Parathyroid adenoma (tissue), 2 donors: ENCODE data around the gene TMEM126B.
A peak's percentile ranks its signal among the peaks of the same experiment; 100 is the strongest.
"Not testable (repeated sequence)": the region's sequence is repeated elsewhere in the genome, so short reads cannot be mapped to it uniquely, and the experiment has no call there.

Experiments used
- H2AFZ ChIP-seq: fragments of 300-600 bp; sonication (generic); one replicate; pipeline ENCODE4 v1.7.0; 2017; ENCODE audit warnings: antibody characterized with exemption, mild to moderate bottlenecking
- H3K27ac ChIP-seq: fragments of 300-600 bp; sonication (generic); one replicate; pipeline ENCODE4 v1.7.0; 2017
- H3K27me3 ChIP-seq: fragments of 300-600 bp; sonication (generic); one replicate; pipeline ENCODE4 v1.7.0; 2017; ENCODE audit warnings: low read length; ENCODE audit not compliant: control insufficient read depth, insufficient read depth
- H3K36me3 ChIP-seq: fragments of 300-600 bp; sonication (generic); one replicate; pipeline ENCODE4 v1.7.0; 2017; ENCODE audit warnings: low read length; ENCODE audit not compliant: control insufficient read depth, insufficient read depth
- H3K4me1 ChIP-seq: fragments of 300-600 bp; sonication (generic); one replicate; pipeline ENCODE4 v1.7.0; 2017; ENCODE audit warnings: control low read depth
- H3K4me2 ChIP-seq: fragments of 300-600 bp; sonication (generic); one replicate; pipeline ENCODE4 v1.7.0; 2017; ENCODE audit warnings: low read length
- H3K4me3 ChIP-seq: fragments of 300-600 bp; sonication (generic); one replicate; pipeline ENCODE4 v1.7.0; 2017; ENCODE audit warnings: low read depth, low read length
- H3K79me2 ChIP-seq: fragments of 300-600 bp; sonication (generic); one replicate; pipeline ENCODE4 v1.7.0; 2017; ENCODE audit warnings: control low read depth
- H3K9ac ChIP-seq: fragments of 300-600 bp; sonication (generic); one replicate; pipeline ENCODE4 v1.7.0; 2017; ENCODE audit warnings: mild to moderate bottlenecking
- H3K9me3 ChIP-seq: fragments of 300-600 bp; sonication (generic); one replicate; pipeline ENCODE4 v1.7.0; 2017; ENCODE audit warnings: low read length; ENCODE audit not compliant: control insufficient read depth
- TF ChIP-seq, protein P1 (sequence below): fragments of 300-600 bp; sonication (generic); IDR thresholded peaks from one replicate; pipeline ENCODE4 v1.7.0; 2017; ENCODE audit warnings: antibody characterized with exemption, mild to moderate bottlenecking
- donor health status: primary hyperparathyroidism.

Gene TMEM126B

DNA sequence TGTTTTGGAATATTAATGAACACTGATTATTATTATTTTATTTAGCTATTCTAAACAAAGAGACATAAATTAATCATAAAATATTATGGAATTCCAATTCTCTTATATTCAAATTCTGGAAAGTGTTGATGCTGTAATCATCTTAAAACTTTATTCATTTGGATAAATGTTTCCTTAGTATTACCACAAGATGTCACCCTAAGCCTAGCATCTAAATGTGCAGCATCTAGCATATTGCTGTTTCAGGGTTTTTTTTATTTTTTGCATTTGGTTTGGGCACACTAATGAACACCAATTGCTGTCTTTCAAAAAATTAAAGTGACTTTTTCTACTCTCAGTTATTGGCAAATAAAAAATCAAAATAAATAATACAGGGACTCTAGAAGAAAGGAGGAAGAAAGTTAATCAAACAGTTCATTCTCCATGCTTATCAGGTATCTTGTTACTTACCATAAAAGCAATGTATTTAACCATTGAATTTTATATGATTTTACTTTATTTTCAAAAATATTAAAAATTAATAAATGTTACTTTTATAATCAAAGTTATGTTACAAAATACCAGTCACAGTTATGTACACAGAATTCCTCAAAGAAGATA, 33.0 kb upstream of the TMEM126B start:
- H3K9ac ChIP-seq: no peak overlapping the region
- no peaks in the 10 kb centered on the region for H3K36me3 ChIP-seq
- H3K4me1 ChIP-seq: no peaks in the 10 kb centered on the region
- H3K27me3 ChIP-seq: no peaks in the 10 kb centered on the region
- TF ChIP-seq, protein P1, sequence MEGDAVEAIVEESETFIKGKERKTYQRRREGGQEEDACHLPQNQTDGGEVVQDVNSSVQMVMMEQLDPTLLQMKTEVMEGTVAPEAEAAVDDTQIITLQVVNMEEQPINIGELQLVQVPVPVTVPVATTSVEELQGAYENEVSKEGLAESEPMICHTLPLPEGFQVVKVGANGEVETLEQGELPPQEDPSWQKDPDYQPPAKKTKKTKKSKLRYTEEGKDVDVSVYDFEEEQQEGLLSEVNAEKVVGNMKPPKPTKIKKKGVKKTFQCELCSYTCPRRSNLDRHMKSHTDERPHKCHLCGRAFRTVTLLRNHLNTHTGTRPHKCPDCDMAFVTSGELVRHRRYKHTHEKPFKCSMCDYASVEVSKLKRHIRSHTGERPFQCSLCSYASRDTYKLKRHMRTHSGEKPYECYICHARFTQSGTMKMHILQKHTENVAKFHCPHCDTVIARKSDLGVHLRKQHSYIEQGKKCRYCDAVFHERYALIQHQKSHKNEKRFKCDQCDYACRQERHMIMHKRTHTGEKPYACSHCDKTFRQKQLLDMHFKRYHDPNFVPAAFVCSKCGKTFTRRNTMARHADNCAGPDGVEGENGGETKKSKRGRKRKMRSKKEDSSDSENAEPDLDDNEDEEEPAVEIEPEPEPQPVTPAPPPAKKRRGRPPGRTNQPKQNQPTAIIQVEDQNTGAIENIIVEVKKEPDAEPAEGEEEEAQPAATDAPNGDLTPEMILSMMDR: peak; percentile 51
- H2AFZ ChIP-seq: no peak overlapping the region
- H3K79me2 ChIP-seq: no peaks in the 10 kb centered on the region
- no peak overlapping the region for H3K27ac ChIP-seq
- H3K9me3 ChIP-seq: no peaks in the 10 kb centered on the region
- no peak overlapping the region for H3K4me2 ChIP-seq
- no peak overlapping the region for H3K4me3 ChIP-seq

DNA sequence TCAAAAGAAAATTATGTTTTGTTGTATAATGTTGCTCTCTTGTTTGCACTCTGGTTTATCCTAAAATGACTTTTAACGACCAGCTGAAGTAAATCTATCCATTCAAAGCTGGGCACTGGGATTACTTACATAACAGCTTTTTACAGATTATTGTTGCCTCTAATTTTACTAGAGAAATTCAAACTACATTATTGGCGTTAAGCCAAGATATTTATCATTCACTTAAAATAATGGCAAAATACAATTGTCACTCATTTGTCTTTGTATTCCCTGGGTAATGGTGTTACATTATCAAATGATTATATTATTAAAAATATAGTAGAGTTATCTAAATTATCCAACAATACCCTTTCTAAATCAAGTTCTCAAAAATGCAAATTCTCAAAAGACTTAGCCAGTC, 31.5 kb upstream of the TMEM126B start:
- H3K27ac ChIP-seq: no peak overlapping the region
- H3K4me3 ChIP-seq: no peak overlapping the region
- H3K9me3 ChIP-seq: no peaks in the 10 kb centered on the region
- H3K27me3 ChIP-seq: no peaks in the 10 kb centered on the region
- no peak overlapping the region for H3K4me2 ChIP-seq
- no peak overlapping the region for H2AFZ ChIP-seq
- TF ChIP-seq, protein P1: no peak
- H3K9ac ChIP-seq: no peak overlapping the region
- no peaks in the 10 kb centered on the region for H3K79me2 ChIP-seq
- H3K36me3 ChIP-seq: no peaks in the 10 kb centered on the region
- H3K4me1 ChIP-seq: no peaks in the 10 kb centered on the region

DNA sequence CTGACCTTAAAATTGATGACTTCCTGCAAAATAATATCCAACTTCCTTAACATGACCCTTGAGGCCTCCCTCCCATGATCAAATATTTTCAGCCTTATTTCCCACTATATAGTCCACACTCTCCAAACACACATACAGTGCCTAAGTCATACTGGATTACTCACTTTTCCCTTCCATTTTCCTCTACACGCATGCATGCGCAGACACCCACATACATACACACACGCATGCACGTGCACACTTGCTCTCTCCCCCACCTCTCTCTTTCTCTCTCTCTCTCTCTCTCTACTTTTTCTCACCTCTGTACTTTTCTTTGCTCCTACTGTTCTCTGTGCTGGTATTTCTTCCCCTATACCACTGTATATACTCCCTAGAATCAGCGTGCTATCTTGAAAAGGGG, 29.3 kb upstream of the TMEM126B start:
- H3K4me3 ChIP-seq: no peak overlapping the region
- no peak overlapping the region for H3K4me2 ChIP-seq
- H3K79me2 ChIP-seq: no peaks in the 10 kb centered on the region
- no peaks in the 10 kb centered on the region for H3K36me3 ChIP-seq
- TF ChIP-seq, protein P1: no peak
- no peaks in the 10 kb centered on the region for H3K9me3 ChIP-seq
- no peak overlapping the region for H3K27ac ChIP-seq
- no peaks in the 10 kb centered on the region for H3K4me1 ChIP-seq
- H3K27me3 ChIP-seq: no peaks in the 10 kb centered on the region
- H3K9ac ChIP-seq: no peak overlapping the region
- no peak overlapping the region for H2AFZ ChIP-seq

DNA sequence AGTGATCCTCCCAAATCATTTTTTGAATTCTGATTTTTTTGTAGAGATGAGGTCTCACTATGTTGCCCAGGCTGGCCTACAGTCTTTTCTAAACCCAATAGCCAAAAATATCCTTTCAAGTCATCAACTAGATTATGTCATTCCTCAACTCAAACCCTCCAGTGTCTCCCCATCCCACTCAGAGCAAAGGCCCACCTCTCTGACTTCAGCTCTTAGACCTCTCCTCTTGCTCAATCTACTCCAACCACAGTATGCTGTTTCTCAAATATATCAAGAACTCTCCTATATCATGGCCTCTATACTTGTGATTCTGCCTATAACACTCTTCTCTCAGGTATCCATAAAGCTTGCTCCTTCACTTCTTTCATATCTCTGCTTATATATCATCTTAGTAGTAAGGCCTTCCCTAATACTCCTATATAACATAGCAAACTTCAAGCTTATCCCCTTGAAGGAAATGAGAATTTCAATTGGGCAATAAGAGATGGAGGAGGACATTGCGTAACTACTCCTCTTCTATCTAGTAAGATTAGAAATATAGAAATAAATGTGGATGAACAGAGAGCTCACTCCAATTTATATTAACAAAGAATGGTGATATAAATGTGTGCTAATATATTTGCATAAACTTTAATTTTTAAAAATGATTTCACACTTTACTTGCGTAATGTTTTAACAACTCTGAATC, 25.7 kb upstream of the TMEM126B start:
- TF ChIP-seq, protein P1: no peak
- H3K36me3 ChIP-seq: no peaks in the 10 kb centered on the region
- no peak overlapping the region for H3K4me3 ChIP-seq
- H2AFZ ChIP-seq: no peak overlapping the region
- no peaks in the 10 kb centered on the region for H3K79me2 ChIP-seq
- H3K9ac ChIP-seq: no peak overlapping the region
- H3K4me2 ChIP-seq: no peak overlapping the region
- no peak overlapping the region for H3K27ac ChIP-seq
- no peaks in the 10 kb centered on the region for H3K9me3 ChIP-seq
- H3K4me1 ChIP-seq: no peaks in the 10 kb centered on the region
- H3K27me3 ChIP-seq: no peaks in the 10 kb centered on the region

DNA sequence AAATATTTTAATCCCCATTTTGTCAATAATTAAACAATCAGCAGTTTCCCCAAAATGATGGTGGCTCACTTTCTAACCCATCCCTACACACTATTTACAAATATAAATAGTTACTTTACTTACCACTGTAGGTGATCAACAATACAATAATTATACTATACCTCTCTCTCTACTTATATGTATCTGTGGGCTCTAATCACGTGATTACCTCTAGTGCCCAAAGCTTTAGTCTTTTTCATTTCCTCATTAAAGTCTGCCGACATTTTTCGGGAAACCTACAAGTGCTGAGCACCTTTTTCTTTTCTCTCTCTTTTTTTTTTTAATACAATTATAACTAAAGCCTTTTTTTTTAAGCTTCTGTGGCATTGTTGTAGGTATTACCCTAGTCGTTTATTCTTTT, 25.2 kb upstream of the TMEM126B start:
- H3K36me3 ChIP-seq: no peaks in the 10 kb centered on the region
- no peaks in the 10 kb centered on the region for H3K27me3 ChIP-seq
- no peaks in the 10 kb centered on the region for H3K9me3 ChIP-seq
- H3K79me2 ChIP-seq: no peaks in the 10 kb centered on the region
- H3K9ac ChIP-seq: no peak overlapping the region
- no peak overlapping the region for H3K27ac ChIP-seq
- H3K4me3 ChIP-seq: no peak overlapping the region
- no peaks in the 10 kb centered on the region for H3K4me1 ChIP-seq
- TF ChIP-seq, protein P1: no peak
- H3K4me2 ChIP-seq: no peak overlapping the region
- H2AFZ ChIP-seq: no peak overlapping the region

DNA sequence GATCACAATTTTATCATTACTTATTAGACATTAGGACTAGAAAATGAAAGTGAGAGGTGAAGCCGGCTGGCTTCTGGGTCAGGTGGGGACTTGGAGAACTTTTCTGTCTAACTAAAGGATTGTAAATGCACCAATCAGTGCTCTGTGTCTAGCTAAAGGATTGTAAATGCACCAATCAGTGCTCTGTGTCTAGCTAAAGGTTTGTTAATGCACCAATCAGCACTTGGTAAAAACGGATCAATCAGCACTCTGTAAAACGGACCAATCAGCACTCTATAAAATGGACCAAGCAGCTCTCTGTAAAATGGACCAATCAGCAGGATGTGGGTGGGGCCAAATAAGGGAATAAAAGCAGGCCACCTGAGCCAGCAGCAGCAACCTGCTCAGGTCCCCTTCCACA, 22.2 kb upstream of the TMEM126B start:
- H3K27me3 ChIP-seq, H2AFZ ChIP-seq, H3K79me2 ChIP-seq, H3K9me3 ChIP-seq, H3K27ac ChIP-seq, H3K4me3 ChIP-seq, H3K36me3 ChIP-seq, H3K9ac ChIP-seq, H3K4me2 ChIP-seq, H3K4me1 ChIP-seq: not testable (repeated sequence)

DNA sequence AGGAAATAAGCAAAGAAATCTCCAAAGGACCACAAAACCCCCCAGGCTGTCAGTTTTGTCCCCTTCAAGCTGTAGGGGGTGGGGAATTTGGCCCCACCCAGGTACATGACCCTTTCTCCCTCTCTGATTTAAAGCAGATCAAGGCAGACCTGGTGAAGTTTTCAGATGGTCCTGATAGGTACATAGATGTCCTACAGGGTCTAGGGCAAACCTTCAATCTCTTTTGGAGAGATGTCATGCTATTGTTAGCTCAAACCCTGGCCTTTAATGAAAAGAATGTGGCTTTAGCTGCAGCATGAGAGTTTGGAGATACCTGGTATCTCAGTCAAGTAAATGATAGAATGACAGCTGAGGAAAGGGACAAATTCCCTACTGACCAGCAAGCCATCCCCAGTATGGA, 19.8 kb upstream of the TMEM126B start:
- H3K79me2 ChIP-seq, H3K27ac ChIP-seq, H3K4me3 ChIP-seq, H3K9ac ChIP-seq, H2AFZ ChIP-seq, H3K4me2 ChIP-seq, H3K4me1 ChIP-seq, H3K36me3 ChIP-seq, H3K27me3 ChIP-seq, H3K9me3 ChIP-seq: not testable (repeated sequence)
